Activated naive CD4-positive, alpha-beta T cell treated with anti-CD3 and anti-CD28 coated beads, Interleukin-2, amount 10 ng/mL, durations not matched to agents 7 days and 5 days (primary cell): ENCODE measurements around the gene SLC39A11.
A peak's percentile ranks its signal among the peaks of the same experiment; 100 is the strongest.

Source experiments
- CTCF ChIA-PET: fragments of 350-600 bp; sonication (Branson Sonifier 250); formaldehyde crosslinking; loops from one replicate; lab custom pipeline; 2021; ENCODE audit warnings: antibody characterized with exemption; lab: Charles Lee
- DNase-seq: peaks from one replicate; pipeline ENCODE4 v3.0.0-alpha.2; 2020
- H3K27ac Mint-ChIP-seq: one replicate; pipeline ENCODE4 v1.8.0; 2021; ENCODE audit warnings: mild to moderate bottlenecking, moderate library complexity, mixed read lengths
- H3K27me3 Mint-ChIP-seq: one replicate; pipeline ENCODE4 v1.8.0; 2021; ENCODE audit warnings: mild to moderate bottlenecking, mixed read lengths
- H3K36me3 Mint-ChIP-seq: one replicate; pipeline ENCODE4 v1.8.0; 2021; ENCODE audit warnings: mixed read lengths
- H3K4me1 Mint-ChIP-seq: one replicate; pipeline ENCODE4 v1.8.0; 2021; ENCODE audit warnings: mixed read lengths
- H3K4me3 Mint-ChIP-seq: one replicate; pipeline ENCODE4 v1.8.0; 2021; ENCODE audit warnings: mild to moderate bottlenecking, moderate library complexity, mixed read lengths
- H3K9me3 Mint-ChIP-seq: one replicate; pipeline ENCODE4 v1.8.0; 2021; ENCODE audit warnings: mixed read lengths

SLC39A11 gene

DNA sequence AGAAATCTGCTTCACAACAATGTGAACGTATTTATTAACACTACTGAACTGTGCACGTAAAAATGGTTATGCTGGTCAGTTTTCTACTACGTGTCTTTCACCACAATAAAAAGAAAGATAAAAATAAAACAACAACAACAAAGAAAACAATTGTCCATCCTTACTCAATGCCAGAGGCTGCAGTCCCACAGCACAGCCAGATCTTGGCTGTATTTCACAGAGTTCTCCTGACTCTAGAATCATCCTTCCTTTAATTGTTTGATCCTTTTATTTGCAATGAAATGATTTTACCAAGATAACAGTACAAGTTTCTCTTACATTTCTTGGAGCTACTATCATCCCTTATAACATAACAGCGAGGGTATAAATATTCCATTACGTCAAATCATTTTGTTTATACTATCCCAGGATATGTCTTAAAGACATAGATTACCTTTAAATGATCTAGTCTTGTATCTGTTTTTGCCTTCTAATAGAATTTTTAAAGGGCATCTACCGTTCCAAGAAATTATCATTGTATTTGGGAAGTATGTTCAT lies 103.3 kb downstream of the SLC39A11 start:
- Mint-ChIP-seq H3K4me3 (no peak overlapping the region), H3K27me3 (no peaks in the 10 kb centered on the region), H3K9me3 (no peaks in the 10 kb centered on the region), H3K4me1 (no peaks in the 10 kb centered on the region), H3K27ac (no peak overlapping the region), H3K36me3 (no peaks in the 10 kb centered on the region)
- DNase-seq: no peak
- CTCF ChIA-PET: no interaction called here

DNA sequence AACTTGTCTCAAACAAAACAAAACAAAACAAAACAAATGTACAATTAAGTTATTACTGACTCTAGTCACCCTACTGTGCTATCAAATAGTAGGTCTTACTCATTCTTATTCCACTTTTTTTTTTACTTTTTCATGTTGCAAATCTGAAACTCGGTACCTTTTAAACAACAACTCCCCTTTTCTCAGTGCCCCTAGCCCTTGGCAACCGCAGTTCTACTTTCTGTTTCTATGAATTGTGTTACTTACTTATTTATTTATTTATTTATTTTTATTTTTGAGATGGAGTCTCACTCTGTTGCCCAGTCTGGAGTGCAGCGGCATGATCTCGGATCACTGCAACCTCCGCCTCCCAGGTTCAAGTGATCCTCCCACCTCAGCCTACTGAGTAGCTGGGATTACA lies 104.0 kb downstream of the SLC39A11 start:
- Mint-ChIP-seq H3K4me3 (no peak overlapping the region), H3K27ac (no peak overlapping the region), H3K9me3 (no peaks in the 10 kb centered on the region), H3K4me1 (no peaks in the 10 kb centered on the region), H3K36me3 (no peaks in the 10 kb centered on the region), H3K27me3 (no peaks in the 10 kb centered on the region)
- CTCF ChIA-PET: no interaction called here
- no peak for DNase-seq

- H3K9me3 Mint-ChIP-seq: no peaks in the 10 kb centered on the region
- H3K4me3 Mint-ChIP-seq: no peak overlapping the region
- no peaks in the 10 kb centered on the region for H3K36me3 Mint-ChIP-seq
- CTCF ChIA-PET: interaction anchor here (1.0 to 2.7 kb wide), 8 partner anchors 31 to 262 kb away, joined by 3 to 38 read pairs (median 6); partner anchors contain the start of gene SSTR2
- H3K27me3 Mint-ChIP-seq: no peaks in the 10 kb centered on the region
- no peaks in the 10 kb centered on the region for H3K4me1 Mint-ChIP-seq
- H3K27ac Mint-ChIP-seq: no peak overlapping the region
- DNase-seq: no peak
Measured at GRCh38 chr17:72987166-72987565, 105.3 kb downstream of the SLC39A11 start.

GRCh38 chr17:72985882-72986720 lies 106.4 kb downstream of the SLC39A11 start:
- no peaks in the 10 kb centered on the region for H3K27me3 Mint-ChIP-seq
- peak; percentile 64 for DNase-seq
- no peak overlapping the region for H3K4me3 Mint-ChIP-seq
- no peak overlapping the region for H3K27ac Mint-ChIP-seq
- H3K9me3 Mint-ChIP-seq: no peaks in the 10 kb centered on the region
- CTCF ChIA-PET: interaction anchor here (0.7 to 4.1 kb wide), 26 partner anchors 8 to 429 kb away, joined by 3 to 38 read pairs (median 5); partner anchors contain the start of gene SSTR2
- H3K36me3 Mint-ChIP-seq: no peaks in the 10 kb centered on the region
- H3K4me1 Mint-ChIP-seq: no peaks in the 10 kb centered on the region

- no peaks in the 10 kb centered on the region for H3K36me3 Mint-ChIP-seq
- no peaks in the 10 kb centered on the region for H3K4me1 Mint-ChIP-seq
- H3K27ac Mint-ChIP-seq: no peak overlapping the region
- no peak overlapping the region for H3K4me3 Mint-ChIP-seq
- no peaks in the 10 kb centered on the region for H3K27me3 Mint-ChIP-seq
- DNase-seq: no peak
- H3K9me3 Mint-ChIP-seq: no peaks in the 10 kb centered on the region
- CTCF ChIA-PET: interaction anchor here (1.2 to 4.1 kb wide), 5 partner anchors 11 to 424 kb away, joined by 4 to 38 read pairs (median 6); no protein-coding TSS in a partner anchor
Measured at GRCh38 chr17:72984926-72985325, 107.6 kb downstream of the SLC39A11 start.

DNA sequence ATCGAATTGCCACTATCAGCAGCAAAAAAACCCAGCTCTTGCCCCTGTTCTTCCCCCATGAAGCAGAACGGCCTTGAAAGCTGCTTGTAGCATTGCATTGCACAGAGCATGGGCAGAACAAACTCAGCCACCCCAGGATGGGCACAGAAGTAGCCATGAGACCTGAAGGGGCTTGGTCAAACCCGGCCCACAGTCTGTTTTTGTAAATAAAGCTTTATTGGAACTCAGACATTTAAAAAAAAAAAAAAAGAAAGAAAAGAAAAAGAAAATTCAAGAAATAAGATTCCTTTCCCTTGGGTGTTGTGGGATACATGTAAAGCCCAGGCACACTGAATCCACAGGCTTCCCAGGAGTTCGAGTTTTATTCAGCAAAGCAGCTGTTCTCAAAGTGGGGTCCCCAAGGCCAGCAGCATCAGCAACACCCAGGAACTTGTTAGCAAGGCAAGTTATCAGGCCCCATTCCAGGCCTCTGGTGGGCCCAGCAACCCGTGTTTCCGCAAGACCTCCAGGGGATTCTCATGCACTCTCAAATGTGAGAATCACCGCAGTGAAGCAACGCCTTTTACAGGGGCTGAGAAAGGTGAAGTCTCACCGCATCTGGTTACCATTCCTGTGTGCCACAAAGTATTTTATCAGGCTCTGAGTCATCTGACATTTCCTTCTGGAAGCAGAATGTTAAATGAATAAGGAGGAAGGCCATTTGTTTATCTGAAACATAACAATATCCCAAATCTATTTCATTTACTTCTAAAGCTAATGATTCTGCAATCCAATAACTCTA lies 108.2 kb downstream of the SLC39A11 start:
- no peaks in the 10 kb centered on the region for H3K27me3 Mint-ChIP-seq
- H3K4me1 Mint-ChIP-seq: no peaks in the 10 kb centered on the region
- no peaks in the 10 kb centered on the region for H3K9me3 Mint-ChIP-seq
- CTCF ChIA-PET: interaction anchor here (0.7 to 4.1 kb wide), 4 partner anchors 173 to 424 kb away, joined by 3 to 38 read pairs (median 12); no protein-coding TSS in a partner anchor
- no peak overlapping the region for H3K27ac Mint-ChIP-seq
- H3K4me3 Mint-ChIP-seq: no peak overlapping the region
- no peak for DNase-seq
- H3K36me3 Mint-ChIP-seq: no peaks in the 10 kb centered on the region

- no peaks in the 10 kb centered on the region for H3K4me1 Mint-ChIP-seq
- H3K4me3 Mint-ChIP-seq: no peak overlapping the region
- no peak overlapping the region for H3K27ac Mint-ChIP-seq
- no peaks in the 10 kb centered on the region for H3K27me3 Mint-ChIP-seq
- H3K9me3 Mint-ChIP-seq: no peaks in the 10 kb centered on the region
- H3K36me3 Mint-ChIP-seq: no peaks in the 10 kb centered on the region
- no peak for DNase-seq
- CTCF ChIA-PET: interaction anchor here (1.1 to 4.1 kb wide), 3 partner anchors 174 to 422 kb away, joined by 4 to 21 read pairs (median 5); no protein-coding TSS in a partner anchor
Measured at GRCh38 chr17:72982680-72983079, 109.8 kb downstream of the SLC39A11 start.

- Mint-ChIP-seq H3K27me3 (no peaks in the 10 kb centered on the region), H3K4me3 (no peak overlapping the region), H3K27ac (no peak overlapping the region), H3K36me3 (no peaks in the 10 kb centered on the region), H3K9me3 (peaks cover 5% of the 10 kb centered on the region), H3K4me1 (peaks cover 3% of the 10 kb centered on the region)
- CTCF ChIA-PET: no interaction called here
- DNase-seq: no peak
Measured at GRCh38 chr17:72978593-72979218, 113.8 kb downstream of the SLC39A11 start.

DNA sequence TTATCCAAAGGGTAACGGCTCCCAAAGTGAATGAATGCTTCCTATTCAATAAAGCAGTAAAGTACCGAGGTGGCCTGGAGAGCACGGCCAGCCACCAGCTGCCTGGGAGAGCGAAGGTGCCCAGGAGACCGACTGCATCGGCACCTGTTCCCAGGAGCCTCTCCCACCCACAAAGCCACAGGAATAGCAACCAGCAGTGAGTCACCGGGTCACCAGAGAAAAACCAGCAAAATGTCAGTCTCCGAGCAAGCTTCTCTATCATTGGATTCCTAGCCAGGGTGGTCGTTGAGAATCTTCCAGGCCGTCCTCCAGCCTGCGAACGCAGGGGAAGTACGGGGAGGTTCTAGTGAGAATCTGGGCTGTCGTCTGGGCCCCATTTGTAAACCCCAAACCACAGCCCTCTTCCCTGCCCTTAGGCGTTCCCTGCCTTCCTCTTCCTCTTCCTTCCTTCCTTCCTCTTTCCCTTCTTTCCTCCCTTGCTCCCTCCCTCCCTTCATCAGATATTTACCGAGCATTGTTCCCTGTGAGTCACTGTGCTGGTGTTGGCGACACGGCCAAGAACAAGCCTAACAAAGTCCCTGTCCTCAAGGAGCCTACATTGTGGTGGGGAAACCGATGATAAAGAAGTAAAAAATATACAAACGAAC lies 114.6 kb downstream of the SLC39A11 start:
- Mint-ChIP-seq H3K27me3 (no peaks in the 10 kb centered on the region), H3K36me3 (no peaks in the 10 kb centered on the region), H3K27ac (peak overlapping the region; percentile 55), H3K4me1 (peaks cover 3% of the 10 kb centered on the region), H3K9me3 (peaks cover 5% of the 10 kb centered on the region), H3K4me3 (no peak overlapping the region)
- no peak for DNase-seq
- CTCF ChIA-PET: interaction anchor here (2.6 kb wide), 1 partner anchor 8 kb away, joined by 11 read pairs; no protein-coding TSS in a partner anchor

DNA sequence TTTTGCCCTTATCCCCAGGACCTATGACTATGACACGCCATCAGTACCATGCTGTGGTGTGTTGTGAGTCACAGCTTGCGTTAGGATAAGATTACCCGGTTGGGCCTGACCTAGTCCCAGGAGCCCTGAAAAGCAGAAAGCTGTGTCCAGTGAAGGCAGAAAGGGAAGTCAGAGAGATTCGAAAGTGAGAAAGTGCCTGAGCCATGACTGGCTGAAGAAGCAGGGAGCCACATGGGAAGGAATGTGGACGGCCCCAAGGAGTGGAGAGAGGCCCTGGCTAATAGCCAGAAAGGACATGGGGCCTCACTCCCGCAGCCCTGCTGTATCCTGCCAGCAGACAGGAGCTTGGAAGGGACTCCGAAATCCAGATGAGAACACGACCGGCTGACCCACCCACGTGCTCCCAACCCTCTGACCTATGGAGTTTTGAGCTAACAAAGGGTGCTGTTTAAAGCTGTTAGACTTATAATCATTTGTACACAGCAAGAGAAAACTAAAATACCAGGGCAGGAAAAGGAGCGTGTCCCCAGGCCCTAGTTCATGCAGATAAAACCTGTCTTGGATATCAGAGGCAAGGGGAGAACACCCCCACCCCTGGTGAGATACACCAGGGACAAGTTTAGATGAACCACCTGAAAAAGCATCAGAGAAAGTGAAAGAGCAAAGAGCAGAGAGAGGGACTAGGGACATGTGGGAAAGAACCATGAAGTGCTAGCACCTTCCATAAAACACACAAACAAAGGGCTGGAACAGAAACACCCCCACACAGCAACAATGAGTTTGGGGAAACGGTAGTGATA lies 115.3 kb downstream of the SLC39A11 start:
- H3K4me3 Mint-ChIP-seq: no peak overlapping the region
- CTCF ChIA-PET: interaction anchor here (2.6 kb wide), 1 partner anchor 9 kb away, joined by 11 read pairs; no protein-coding TSS in a partner anchor
- H3K27ac Mint-ChIP-seq: no peak overlapping the region
- no peak for DNase-seq
- H3K36me3 Mint-ChIP-seq: no peaks in the 10 kb centered on the region
- H3K4me1 Mint-ChIP-seq: peaks cover 3% of the 10 kb centered on the region
- no peaks in the 10 kb centered on the region for H3K27me3 Mint-ChIP-seq
- H3K9me3 Mint-ChIP-seq: peaks cover 5% of the 10 kb centered on the region

- Mint-ChIP-seq H3K27ac (no peak overlapping the region), H3K36me3 (no peaks in the 10 kb centered on the region), H3K27me3 (no peaks in the 10 kb centered on the region), H3K9me3 (peaks cover 5% of the 10 kb centered on the region), H3K4me1 (peaks cover 3% of the 10 kb centered on the region), H3K4me3 (no peak overlapping the region)
- CTCF ChIA-PET: interaction anchor here (2.6 kb wide), 1 partner anchor 11 kb away, joined by 11 read pairs; no protein-coding TSS in a partner anchor
- no peak for DNase-seq
Measured at GRCh38 chr17:72975509-72975908, 117.0 kb downstream of the SLC39A11 start.

GRCh38 chr17:72974605-72975232 lies 117.8 kb downstream of the SLC39A11 start:
- no peaks in the 10 kb centered on the region for H3K36me3 Mint-ChIP-seq
- CTCF ChIA-PET: interaction anchor here (1.0 to 2.2 kb wide), 2 partner anchors 11 to 418 kb away, joined by 3 to 6 read pairs; no protein-coding TSS in a partner anchor
- H3K4me1 Mint-ChIP-seq: peaks cover 3% of the 10 kb centered on the region
- no peak overlapping the region for H3K27ac Mint-ChIP-seq
- no peak for DNase-seq
- no peak overlapping the region for H3K4me3 Mint-ChIP-seq
- H3K9me3 Mint-ChIP-seq: peaks cover 5% of the 10 kb centered on the region
- H3K27me3 Mint-ChIP-seq: no peaks in the 10 kb centered on the region
